ENCODE measurements around the gene ERC1.

ERC1 gene

DNA sequence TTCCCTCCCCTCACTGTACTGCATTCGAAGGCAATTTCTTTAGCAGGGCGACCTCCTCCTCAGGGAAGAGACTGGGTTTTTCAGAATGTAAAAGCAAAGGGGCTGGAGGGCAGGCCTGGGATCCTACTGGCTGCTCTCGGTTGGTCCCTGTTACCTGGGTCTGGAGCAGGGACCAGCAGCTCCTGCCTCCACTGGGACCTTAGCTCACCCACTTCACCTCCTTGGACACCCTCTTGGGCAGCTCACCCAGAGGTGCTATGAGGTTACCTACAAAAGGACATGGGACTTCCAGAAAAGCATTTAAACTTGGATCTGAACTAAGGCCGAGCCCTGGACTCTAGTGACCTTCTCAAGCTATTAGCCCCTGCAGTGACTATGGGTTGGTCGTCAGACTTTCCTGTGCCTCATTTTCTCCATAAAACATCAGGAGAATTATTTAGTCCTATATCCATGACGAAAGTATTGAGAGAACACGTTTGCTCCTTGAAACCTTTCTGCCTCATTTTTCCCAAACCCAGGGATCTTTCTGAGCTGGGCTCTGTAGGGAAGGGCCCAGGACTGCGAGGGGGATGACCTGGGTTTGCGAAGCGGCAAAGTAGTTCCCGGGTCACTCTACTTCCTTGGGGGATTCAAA, 538.3 kb downstream of the ERC1 start:
- TF ChIP-seq PRDM2 (tag by site-specific recombination; IDR thresholded peaks at IDR 0.05; ENCODE audit: borderline replicate concordance) (0 out of 2 replicates have a peak, but pooled peaks have one; percentile 27), ZNF2 (tag by site-specific recombination; IDR thresholded peaks at IDR 0.05) (no peak)
- Histone ChIP-seq H3K4me1 (ENCODE audit: control insufficient read depth, insufficient read depth, low read length) (peaks cover 10% of the 10 kb centered on the region), H3K27ac (ENCODE audit: extremely low read depth, low read depth, low read length) (peak overlapping the region; percentile 84; the same call in 1 of the 2 replicates), H3K4me3 (ENCODE audit: low read depth, low read length) (no peak overlapping the region; the same call in 1 of the 2 replicates), H3K36me3 (ENCODE audit: control insufficient read depth in 2 of 2, insufficient read depth in 1 of 2, low read length in 2 of 2) (peaks cover 0 to 4% of the 10 kb centered on the region in 2 experiments; a peak in 1 of 3 replicates), H3K9me3 (ENCODE audit: control insufficient read depth, insufficient read depth, low read depth, low read length) (no peaks in the 10 kb centered on the region)
- POLR2A ChIA-PET: interaction anchor here (0.7 kb wide), 1 partner anchor 69 kb away, joined by 3 read pairs; no protein-coding TSS in a partner anchor
- CTCF ChIA-PET: interaction anchor here (0.6 kb wide), 1 partner anchor 94 kb away, joined by 3 read pairs; no protein-coding TSS in a partner anchor

DNA sequence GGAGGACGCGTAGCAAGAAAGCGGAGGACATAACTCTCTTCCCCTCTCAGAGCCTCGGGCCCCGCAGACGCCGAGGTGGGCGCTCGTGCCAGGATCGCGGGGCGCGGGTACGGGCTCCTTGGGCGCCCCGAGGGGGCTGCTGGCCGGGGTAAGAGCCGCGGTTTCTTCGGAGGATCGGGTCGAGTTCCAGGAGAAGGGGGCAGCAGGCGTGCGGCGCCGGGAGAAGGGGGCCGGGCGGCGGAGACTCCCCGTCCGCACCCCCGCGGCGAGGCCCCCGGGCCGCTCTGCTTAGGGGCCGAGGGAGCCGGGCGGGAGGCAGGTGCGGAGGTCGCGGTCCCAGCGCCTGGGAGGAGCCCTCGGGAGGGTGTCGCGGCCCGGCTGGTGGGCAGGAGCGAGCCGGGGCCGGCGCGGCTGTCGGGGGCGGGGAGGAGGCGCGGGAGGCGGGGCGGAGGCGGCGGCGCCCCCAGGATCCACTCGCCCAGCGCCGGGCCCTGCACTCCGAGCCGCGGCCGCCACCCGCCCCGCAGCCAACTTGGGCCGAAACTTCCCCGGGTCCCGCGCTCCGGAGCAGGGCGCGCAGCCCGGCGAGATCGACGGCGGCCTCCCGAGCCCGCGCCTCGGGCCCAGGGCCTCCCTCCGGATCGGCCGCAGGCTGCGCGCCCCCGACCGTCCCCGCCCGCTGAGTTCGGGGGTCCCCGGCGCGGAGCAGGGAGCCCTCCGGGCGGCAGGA, 539.0 kb downstream of the ERC1 start:
- peaks cover 13% of the 10 kb centered on the region for H3K4me1 ChIP-seq (ENCODE audit: control insufficient read depth, insufficient read depth, low read length)
- peak overlapping the region; percentile 56 for H3K4me3 ChIP-seq (ENCODE audit: low read depth, low read length)
- CTCF ChIA-PET: no interaction called here
- POLR2A ChIA-PET: no interaction called here
- H3K36me3 ChIP-seq (ENCODE audit: control insufficient read depth in 2 of 2, insufficient read depth in 1 of 2, low read length in 2 of 2): peaks cover 0 to 4% of the 10 kb centered on the region in 2 experiments; a peak in 1 of 3 replicates
- H3K9me3 ChIP-seq (ENCODE audit: control insufficient read depth, insufficient read depth, low read depth, low read length): no peaks in the 10 kb centered on the region
- peak overlapping the region; percentile 84; the same call in 1 of the 2 replicates for H3K27ac ChIP-seq (ENCODE audit: extremely low read depth, low read depth, low read length)
- TF ChIP-seq ZFP3 (tag by site-specific recombination; IDR thresholded peaks at IDR 0.05; ENCODE audit: low read depth) (no peak), ZIC2 (tag by site-specific recombination; IDR thresholded peaks at IDR 0.05) (no peak; the same call in 1 of the 2 replicates), ZNF16 (tag by site-specific recombination; IDR thresholded peaks at IDR 0.05; ENCODE audit: low read depth) (no peak), ZNF423 (tag by site-specific recombination; IDR thresholded peaks at IDR 0.05) (no peak), ZBTB1 (tag by site-specific recombination; IDR thresholded peaks at IDR 0.05) (no peak), ZBTB20 (tag by site-specific recombination; IDR thresholded peaks at IDR 0.05) (peak; percentile 76; the same call in 1 of the 2 replicates), ZNF366 (tag by site-specific recombination; conservative IDR thresholded peaks at IDR 0.05) (no peak), ZNF776 (tag by site-specific recombination; IDR thresholded peaks at IDR 0.05; ENCODE audit: borderline replicate concordance) (no peak), ZNF23 (tag by site-specific recombination; IDR thresholded peaks at IDR 0.05; ENCODE audit: borderline replicate concordance) (no peak), ZBTB8A (tag by site-specific recombination; IDR thresholded peaks at IDR 0.05) (peak; percentile 75), ZBTB7A (tag by site-specific recombination; IDR thresholded peaks at IDR 0.05; ENCODE audit: low read depth) (no peak), ZNF132 (tag by site-specific recombination; IDR thresholded peaks at IDR 0.05; ENCODE audit: borderline replicate concordance) (no peak), ZBTB17 (tag by site-specific recombination; IDR thresholded peaks at IDR 0.05) (no peak), ZNF394 (tag by site-specific recombination; IDR thresholded peaks at IDR 0.05; ENCODE audit: borderline replicate concordance) (no peak), ZNF580 (tag by site-specific recombination; IDR thresholded peaks at IDR 0.05) (no peak), ZNF677 (tag by site-specific recombination; IDR thresholded peaks at IDR 0.05) (peak; percentile 40; the same call in 1 of the 2 replicates), ZNF521 (tag by site-specific recombination; IDR thresholded peaks at IDR 0.05) (no peak), ZNF335 (tag by site-specific recombination; conservative IDR thresholded peaks at IDR 0.05) (peak; percentile 47)
- TF ChIP-seq, protein P1, sequence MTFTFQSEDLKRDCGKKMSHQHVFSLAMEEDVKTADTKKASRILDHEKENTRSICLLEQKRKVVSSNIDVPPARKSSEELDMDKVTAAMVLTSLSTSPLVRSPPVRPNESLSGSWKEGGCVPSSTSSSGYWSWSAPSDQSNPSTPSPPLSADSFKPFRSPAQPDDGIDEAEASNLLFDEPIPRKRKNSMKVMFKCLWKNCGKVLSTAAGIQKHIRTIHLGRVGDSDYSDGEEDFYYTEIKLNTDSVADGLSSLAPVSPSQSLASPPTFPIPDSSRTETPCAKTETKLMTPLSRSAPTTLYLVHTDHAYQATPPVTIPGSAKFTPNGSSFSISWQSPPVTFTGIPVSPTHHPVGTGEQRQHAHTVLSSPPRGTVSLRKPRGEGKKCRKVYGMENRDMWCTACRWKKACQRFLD (tag by site-specific recombination; IDR thresholded peaks at IDR 0.05): no peak
- TF ChIP-seq, protein P2, sequence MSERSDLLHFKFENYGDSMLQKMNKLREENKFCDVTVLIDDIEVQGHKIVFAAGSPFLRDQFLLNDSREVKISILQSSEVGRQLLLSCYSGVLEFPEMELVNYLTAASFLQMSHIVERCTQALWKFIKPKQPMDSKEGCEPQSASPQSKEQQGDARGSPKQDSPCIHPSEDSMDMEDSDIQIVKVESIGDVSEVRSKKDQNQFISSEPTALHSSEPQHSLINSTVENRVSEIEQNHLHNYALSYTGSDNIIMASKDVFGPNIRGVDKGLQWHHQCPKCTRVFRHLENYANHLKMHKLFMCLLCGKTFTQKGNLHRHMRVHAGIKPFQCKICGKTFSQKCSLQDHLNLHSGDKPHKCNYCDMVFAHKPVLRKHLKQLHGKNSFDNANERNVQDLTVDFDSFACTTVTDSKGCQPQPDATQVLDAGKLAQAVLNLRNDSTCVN (tag by site-specific recombination; optimal IDR thresholded peaks at IDR 0.05): peak; percentile 41
- TF ChIP-seq, protein P3, sequence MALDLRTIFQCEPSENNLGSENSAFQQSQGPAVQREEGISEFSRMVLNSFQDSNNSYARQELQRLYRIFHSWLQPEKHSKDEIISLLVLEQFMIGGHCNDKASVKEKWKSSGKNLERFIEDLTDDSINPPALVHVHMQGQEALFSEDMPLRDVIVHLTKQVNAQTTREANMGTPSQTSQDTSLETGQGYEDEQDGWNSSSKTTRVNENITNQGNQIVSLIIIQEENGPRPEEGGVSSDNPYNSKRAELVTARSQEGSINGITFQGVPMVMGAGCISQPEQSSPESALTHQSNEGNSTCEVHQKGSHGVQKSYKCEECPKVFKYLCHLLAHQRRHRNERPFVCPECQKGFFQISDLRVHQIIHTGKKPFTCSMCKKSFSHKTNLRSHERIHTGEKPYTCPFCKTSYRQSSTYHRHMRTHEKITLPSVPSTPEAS (tag by site-specific recombination; IDR thresholded peaks at IDR 0.05): no peak
